RWPE2 (cell line): ENCODE results near the gene KY.

Experiments used
- ATAC-seq: fragments of 200-7000 bp; cut with Tn5 transposase; 3 replicates; pipeline ENCODE4 v1.9.1; 2021; ENCODE audit warnings: low read depth
- DNase-seq: peaks from one replicate; pipeline ENCODE4 v3.0.0-alpha.2; 2020; ENCODE audit warnings: low spot score
- H3K27ac ChIP-seq: fragments of 450-650 bp; 2 replicates; pipeline ENCODE4 v1.5.1; 2017; ENCODE audit warnings: mild to moderate bottlenecking; ENCODE audit not compliant: poor library complexity, severe bottlenecking
- H3K27me3 ChIP-seq: fragments of 250-450 bp; sonication (Bioruptor Pico); 2 replicates; pipeline ENCODE4 v1.5.1; 2021; ENCODE audit warnings: mild to moderate bottlenecking, moderate library complexity; ENCODE audit not compliant: insufficient read depth, poor library complexity, severe bottlenecking
- H3K36me3 ChIP-seq: fragments of 250-450 bp; sonication (Bioruptor Pico); 2 replicates; pipeline ENCODE4 v1.5.1; 2020; ENCODE audit warnings: low read depth, mild to moderate bottlenecking, moderate library complexity
- H3K4me1 ChIP-seq: fragments of 250-450 bp; sonication (Bioruptor Pico); 2 replicates; pipeline ENCODE4 v1.5.1; 2021; ENCODE audit warnings: mild to moderate bottlenecking, moderate library complexity; ENCODE audit not compliant: insufficient read depth, poor library complexity, severe bottlenecking
- H3K4me3 ChIP-seq: fragments of 250-450 bp; sonication (Bioruptor Pico); 2 replicates; pipeline ENCODE4 v1.5.1; 2021; ENCODE audit warnings: mild to moderate bottlenecking, moderate library complexity; ENCODE audit not compliant: severe bottlenecking
- H3K9me3 ChIP-seq: fragments of 250-450 bp; sonication (Bioruptor Pico); 2 replicates; pipeline ENCODE4 v1.5.1; 2021; ENCODE audit warnings: mild to moderate bottlenecking, moderate library complexity; ENCODE audit not compliant: severe bottlenecking
- CTCF ChIP-seq: fragments of 450-650 bp; IDR thresholded peaks from one replicate; pipeline ENCODE4 v1.5.1; 2017; ENCODE audit warnings: mild to moderate bottlenecking, moderate library complexity; ENCODE audit not compliant: poor library complexity, severe bottlenecking

The KY gene

GRCh38 chr3:134696155-134696554 is 45.3 kb upstream of the KY start:
- Histone ChIP-seq H3K36me3 (no peaks in the 10 kb centered on the region), H3K4me1 (no peaks in the 10 kb centered on the region), H3K4me3 (no peak overlapping the region), H3K27me3 (no peaks in the 10 kb centered on the region), H3K27ac (no peak overlapping the region), H3K9me3 (no peaks in the 10 kb centered on the region)
- no peak for TF ChIP-seq CTCF
- no peak for ATAC-seq
- DNase-seq, result no peak

GRCh38 chr3:134694946-134695543 is 44.2 kb upstream of the KY start:
- Histone ChIP-seq H3K36me3 (no peaks in the 10 kb centered on the region), H3K27me3 (no peaks in the 10 kb centered on the region), H3K9me3 (no peaks in the 10 kb centered on the region), H3K27ac (no peak overlapping the region), H3K4me1 (no peaks in the 10 kb centered on the region), H3K4me3 (no peak overlapping the region)
- no peak for ATAC-seq
- no peak for TF ChIP-seq CTCF
- no peak for DNase-seq

GRCh38 chr3:134694466-134694865 is 43.6 kb upstream of the KY start:
- Histone ChIP-seq H3K27ac (no peak overlapping the region), H3K27me3 (no peaks in the 10 kb centered on the region), H3K4me1 (no peaks in the 10 kb centered on the region), H3K4me3 (no peak overlapping the region), H3K36me3 (no peaks in the 10 kb centered on the region), H3K9me3 (no peaks in the 10 kb centered on the region)
- no peak for TF ChIP-seq CTCF
- ATAC-seq (no peak), DNase-seq (no peak)

GRCh38 chr3:134693804-134694203 is 43.0 kb upstream of the KY start:
- Histone ChIP-seq H3K9me3 (no peaks in the 10 kb centered on the region), H3K27ac (no peak overlapping the region), H3K36me3 (no peaks in the 10 kb centered on the region), H3K27me3 (no peaks in the 10 kb centered on the region), H3K4me1 (no peaks in the 10 kb centered on the region), H3K4me3 (no peak overlapping the region)
- ATAC-seq (no peak), DNase-seq (no peak)
- no peak for TF ChIP-seq CTCF

GRCh38 chr3:134693226-134693625 is 42.4 kb upstream of the KY start:
- TF ChIP-seq CTCF, result no peak
- H3K4me3 ChIP-seq, result no peak overlapping the region
- H3K9me3 ChIP-seq, result no peaks in the 10 kb centered on the region
- ATAC-seq, result no peak
- no peak overlapping the region for H3K27ac ChIP-seq
- H3K27me3 ChIP-seq, result no peaks in the 10 kb centered on the region
- no peaks in the 10 kb centered on the region for H3K4me1 ChIP-seq
- no peak for DNase-seq
- no peaks in the 10 kb centered on the region for H3K36me3 ChIP-seq
